Ovary (tissue), 9 donors: Measurements from ENCODE around the gene SEBOX. TPM values are rescaled to one million over a fixed set of nuclear protein-coding genes. Genes with fewer than 3 reads are reported as not detected.

Source experiments
- DNase-seq, 5 donors: peaks; one replicate each; pipeline ENCODE4 v3.0.0-alpha.2; 2019 to 2020
- H3K27ac ChIP-seq, 2 donors: fragments of 200-600 bp; one replicate each; pipeline versions ENCODE4 v1.5.1 to v1.8.0; 2019 to 2022
- H3K27me3 ChIP-seq: fragments of 200-600 bp; one replicate; pipeline ENCODE4 v1.8.0; 2022
- H3K36me3 ChIP-seq: fragments of 200-600 bp; sonication (generic); one replicate; pipeline ENCODE4 v1.5.1; 2019
- H3K4me1 ChIP-seq: one replicate; pipeline ENCODE4 v1.8.1; 2013; ENCODE audit warnings: mild to moderate bottlenecking, moderate library complexity; ENCODE audit not compliant: insufficient read depth
- H3K4me3 ChIP-seq: fragments of 200-600 bp; sonication (generic); one replicate; pipeline ENCODE4 v1.5.1; 2017
- H3K9me3 ChIP-seq, 2 donors: fragments of 200-600 bp in 1 of 2; sonication (generic) in 1 of 2; one replicate each; pipeline versions ENCODE4 v1.5.1 to v1.8.1; 2013 to 2019; ENCODE audit warnings: mild to moderate bottlenecking in 1 of 2, moderate library complexity in 1 of 2
- CTCF ChIP-seq, 3 donors: fragments of 450-650 bp in 2 of 3; fragments of 200-600 bp in 1 of 3; IDR thresholded peaks; one replicate each; pipeline versions ENCODE4 v1.5.1 to v1.8.0; 2016 to 2022; ENCODE audit warnings: antibody characterized with exemption in 3 of 3, mild to moderate bottlenecking in 1 of 3
- EP300 ChIP-seq: sonication (generic); formaldehyde crosslinking; IDR thresholded peaks from one replicate; pipeline ENCODE4 v1.6.1; 2017; ENCODE audit warnings: antibody characterized with exemption
- POLR2A ChIP-seq: fragments of 450-650 bp; IDR thresholded peaks from one replicate; pipeline ENCODE4 v1.6.1; 2017; ENCODE audit warnings: antibody characterized with exemption, mild to moderate bottlenecking, moderate library complexity
- WGBS, 3 donors: extraction: QIAGEN DNeasy Blood & Tissue Kit in 1 of 3; methylation state at CpG; one replicate each; pipeline versions ENCODE4 v1.1.5 to v1.1.7; 2013 to 2017; 5-methylcytosine and 5-hydroxymethylcytosine counted together
- intact Hi-C, 4 donors: fragments of 100-400 bp; cut with DNase I; formaldehyde crosslinking; loops; one replicate each; pipeline versions ENCODE4 v1.11.0 to v1.15.1; 2022 to 2023
- polyA plus RNA-seq, 2 donors: library from polyadenylated mRNA; stranded (reverse); fragments of 200-250 nt in 1 of 2; fragments of 350-450 nt in 1 of 2; fragmentation: Illumina TruSeq in 1 of 2; extraction: RNeasy Lipid Tissue Mini Kit (QIAGEN cat#74804) in 1 of 2; gene quantifications; one replicate each; pipeline ENCODE4 v1.2.3, GENCODE V29; 2013 to 2014
- total RNA-seq, 7 donors: library from RNA; depleted of rRNA in 2 of 7; stranded (reverse); fragments of >200 nt in 2 of 7; fragmentation: NEBNext Ultra II Directional in 3 of 7; extraction: Animal tissue kit (Norgen Biotek cat#: 25700) in 3 of 7; gene quantifications; one replicate each; pipeline versions ENCODE4 v1.1.0 to v1.2.4, GENCODE V29; 2016 to 2023
- donor health status: DM: no; HTN: no; CAD: no; lungs with moderate emphysema.
- donor health status: DM: no; HTN: no; CAD: no.
- donor health status: Bipolar disorder and iron deficiency.
- donor health status: DM: yes; HTN: yes; CAD: no.
- donor health status: DM: no; HTN: no; CAD: no.
- donor health status: DM: yes; HTN: yes; CAD: no.

Gene SEBOX
- total and polyA plus RNA-seq, 9 donors: not detected

- Histone ChIP-seq H3K27ac (no peak overlapping the region), H3K4me1 (no peaks in the 10 kb centered on the region), H3K4me3 (no peak overlapping the region), H3K9me3 (no peaks in the 10 kb centered on the region), H3K36me3 (no peaks in the 10 kb centered on the region), H3K27me3 (no peaks in the 10 kb centered on the region)
- 50 to 88% (median 71%) methylated on average over 2 of the region's 2 CpGs for WGBS, 3 donors
- peak in 1 of 5 donors; percentile 3 for DNase-seq
- intact Hi-C loops: no loop called here
- TF ChIP-seq CTCF (IDR thresholded peaks at IDR 0.05) (no peak), POLR2A (no peak), EP300 (no peak)
Observed at GRCh38 chr17:28391401-28391800, 26.4 kb upstream of the SEBOX start.

- Histone ChIP-seq H3K9me3 (no peaks in the 10 kb centered on the region), H3K4me3 (no peak overlapping the region), H3K27ac (no peak overlapping the region), H3K4me1 (no peaks in the 10 kb centered on the region), H3K27me3 (no peaks in the 10 kb centered on the region), H3K36me3 (no peaks in the 10 kb centered on the region)
- DNase-seq: peak in 1 of 5 donors; percentile 3
- TF ChIP-seq EP300 (no peak), POLR2A (no peak), CTCF (IDR thresholded peaks at IDR 0.05) (no peak)
- WGBS, 3 donors: 84 to 90% (median 90%) methylated on average over 1 of the region's 1 CpG
- intact Hi-C loops: no loop called here
Observed at GRCh38 chr17:28390984-28391383, 26.0 kb upstream of the SEBOX start.

- intact Hi-C loops: no loop called here
- Histone ChIP-seq H3K36me3 (no peaks in the 10 kb centered on the region), H3K27me3 (no peaks in the 10 kb centered on the region), H3K4me3 (no peak overlapping the region), H3K27ac (no peak overlapping the region), H3K9me3 (no peaks in the 10 kb centered on the region), H3K4me1 (no peaks in the 10 kb centered on the region)
- no peak for TF ChIP-seq POLR2A
- no peak for TF ChIP-seq EP300
- TF ChIP-seq CTCF (IDR thresholded peaks at IDR 0.05): no peak
- 92 to 96% (median 95%) methylated on average over 2 of the region's 2 CpGs for WGBS, 3 donors
- no peak for DNase-seq
Observed at GRCh38 chr17:28390563-28390962, 25.6 kb upstream of the SEBOX start.

GRCh38 chr17:28390141-28390540, 25.1 kb upstream of the SEBOX start:
- Histone ChIP-seq H3K9me3 (no peaks in the 10 kb centered on the region), H3K4me3 (no peak overlapping the region), H3K36me3 (no peaks in the 10 kb centered on the region), H3K27me3 (no peaks in the 10 kb centered on the region), H3K27ac (no peak overlapping the region), H3K4me1 (no peaks in the 10 kb centered on the region)
- no peak for DNase-seq
- intact Hi-C loops: no loop called here
- 73 to 85% (median 82%) methylated on average over 1 of the region's 1 CpG for WGBS, 3 donors
- TF ChIP-seq CTCF (IDR thresholded peaks at IDR 0.05) (no peak), EP300 (no peak), POLR2A (no peak)
